ENCODE results near the gene PLA2G4B. TPM values are rescaled to one million over a fixed set of nuclear protein-coding genes. Genes with fewer than 3 reads are reported as not detected.

Gene PLA2G4B
- total RNA-seq, 1 donor from 2014 or later, result 6.7 TPM

DNA sequence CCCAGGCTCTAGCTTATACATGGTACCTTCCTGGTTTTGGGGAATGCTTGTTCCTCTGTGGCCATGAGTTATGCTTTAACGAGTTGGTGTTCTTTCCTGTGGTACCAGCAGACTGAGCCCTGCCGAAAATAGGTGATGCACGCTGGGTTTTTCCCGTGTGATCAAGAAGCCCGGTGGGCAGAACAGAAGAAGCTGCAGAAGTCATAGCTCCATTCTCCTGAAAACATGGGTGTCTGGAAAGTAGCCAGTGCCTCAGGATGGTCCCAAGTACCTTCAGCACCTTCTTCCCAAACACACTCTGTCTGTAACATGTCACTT, 39.2 kb upstream of the PLA2G4B start:
- Mint-ChIP-seq H3K4me3 (no peak overlapping the region), H3K4me1 (ENCODE audit: low read depth) (peaks cover 31% of the 10 kb centered on the region), H3K27me3 (ENCODE audit: insufficient read depth) (no peaks in the 10 kb centered on the region), H3K9me3 (no peaks in the 10 kb centered on the region), H3K27ac (peak overlapping the region; percentile 18), H3K36me3 (ENCODE audit: low read depth) (no peaks in the 10 kb centered on the region)
- intact Hi-C loops (cut with micrococcal nuclease), result no loop called here
- no peak for DNase-seq (ENCODE audit: low spot score)

DNA sequence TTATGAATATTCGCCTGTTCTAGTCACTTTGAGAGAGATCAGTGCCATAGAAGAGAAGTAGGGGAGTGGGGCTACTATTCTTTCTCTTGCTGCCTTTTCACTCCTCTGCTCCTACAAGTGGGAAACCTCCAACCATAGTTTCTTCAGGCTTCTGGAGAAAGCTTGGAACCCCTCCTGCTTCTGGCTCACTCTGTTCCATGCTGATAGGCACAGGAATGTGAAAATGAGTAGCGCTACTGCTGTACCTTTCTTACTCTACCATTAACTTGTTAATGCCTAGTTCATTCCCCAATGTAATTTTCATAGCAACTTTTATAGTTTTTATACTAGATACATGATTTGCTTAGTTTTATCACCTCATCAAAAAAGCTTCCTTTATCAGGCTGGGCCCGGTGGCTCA, 37.5 kb upstream of the PLA2G4B start:
- no peaks in the 10 kb centered on the region for H3K27me3 Mint-ChIP-seq (ENCODE audit: insufficient read depth)
- intact Hi-C loops (cut with micrococcal nuclease), result no loop called here
- no peaks in the 10 kb centered on the region for H3K9me3 Mint-ChIP-seq
- no peaks in the 10 kb centered on the region for H3K36me3 Mint-ChIP-seq (ENCODE audit: low read depth)
- no peak overlapping the region for H3K27ac Mint-ChIP-seq
- no peak overlapping the region for H3K4me3 Mint-ChIP-seq
- peaks cover 30% of the 10 kb centered on the region for H3K4me1 Mint-ChIP-seq (ENCODE audit: low read depth)
- no peak for DNase-seq (ENCODE audit: low spot score)

DNA sequence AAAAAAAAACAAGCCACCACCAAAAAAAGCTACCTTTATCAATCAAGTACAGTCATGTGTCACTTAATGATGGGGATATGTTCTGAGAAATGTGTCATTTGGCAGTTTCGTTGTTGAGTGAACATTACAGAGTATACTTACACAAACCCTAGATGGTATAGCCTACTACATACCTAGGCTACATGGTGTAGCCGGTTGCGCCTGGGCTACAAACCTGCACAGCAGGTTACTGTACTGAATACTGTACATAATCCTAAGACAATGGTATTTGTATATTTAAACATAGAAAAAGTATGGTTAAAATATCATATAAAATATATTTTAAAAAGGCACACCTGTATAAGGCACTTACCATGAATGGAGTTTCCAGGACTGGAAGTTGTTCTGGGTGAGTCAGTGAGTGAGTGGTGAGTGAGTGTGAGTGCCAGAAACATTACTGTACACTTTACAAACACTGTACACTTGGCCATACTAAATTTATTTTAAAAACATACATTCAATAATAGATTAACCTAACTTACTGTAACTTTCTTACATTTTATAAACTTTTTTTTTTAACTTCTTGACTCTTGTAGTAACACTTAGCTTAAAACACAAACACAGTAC, 36.7 kb upstream of the PLA2G4B start:
- no peaks in the 10 kb centered on the region for H3K36me3 Mint-ChIP-seq (ENCODE audit: low read depth)
- no peaks in the 10 kb centered on the region for H3K27me3 Mint-ChIP-seq (ENCODE audit: insufficient read depth)
- no peak overlapping the region for H3K4me3 Mint-ChIP-seq
- DNase-seq (ENCODE audit: low spot score), result no peak
- H3K27ac Mint-ChIP-seq, result no peak overlapping the region
- H3K9me3 Mint-ChIP-seq, result no peaks in the 10 kb centered on the region
- intact Hi-C loops (cut with micrococcal nuclease), result no loop called here
- peaks cover 27% of the 10 kb centered on the region for H3K4me1 Mint-ChIP-seq (ENCODE audit: low read depth)

DNA sequence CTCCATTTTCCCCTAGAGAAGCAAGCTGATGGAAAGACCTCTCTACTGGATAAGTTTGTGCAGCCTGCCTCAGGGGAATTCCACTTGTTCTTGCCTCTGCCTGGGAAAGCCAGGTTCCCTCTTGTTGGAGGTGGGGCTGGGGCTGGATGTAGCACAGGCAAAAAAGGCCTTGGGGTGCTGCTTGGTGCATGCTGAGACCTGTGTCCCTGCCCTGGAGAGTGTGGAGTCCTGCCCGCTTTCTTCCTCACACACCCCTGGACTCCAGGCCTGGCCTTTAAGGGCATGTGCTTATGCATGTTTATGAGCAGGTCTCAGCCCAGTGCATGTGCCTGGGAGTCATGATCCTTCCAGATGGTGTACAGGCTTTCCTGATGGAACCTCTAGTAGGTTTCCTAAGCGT, 34.3 kb upstream of the PLA2G4B start:
- H3K4me3 Mint-ChIP-seq, result no peak overlapping the region
- H3K27ac Mint-ChIP-seq, result no peak overlapping the region
- intact Hi-C loops (cut with micrococcal nuclease), result no loop called here
- DNase-seq (ENCODE audit: low spot score), result no peak
- peaks cover 17% of the 10 kb centered on the region for H3K4me1 Mint-ChIP-seq (ENCODE audit: low read depth)
- no peaks in the 10 kb centered on the region for H3K36me3 Mint-ChIP-seq (ENCODE audit: low read depth)
- no peaks in the 10 kb centered on the region for H3K27me3 Mint-ChIP-seq (ENCODE audit: insufficient read depth)
- no peaks in the 10 kb centered on the region for H3K9me3 Mint-ChIP-seq

DNA sequence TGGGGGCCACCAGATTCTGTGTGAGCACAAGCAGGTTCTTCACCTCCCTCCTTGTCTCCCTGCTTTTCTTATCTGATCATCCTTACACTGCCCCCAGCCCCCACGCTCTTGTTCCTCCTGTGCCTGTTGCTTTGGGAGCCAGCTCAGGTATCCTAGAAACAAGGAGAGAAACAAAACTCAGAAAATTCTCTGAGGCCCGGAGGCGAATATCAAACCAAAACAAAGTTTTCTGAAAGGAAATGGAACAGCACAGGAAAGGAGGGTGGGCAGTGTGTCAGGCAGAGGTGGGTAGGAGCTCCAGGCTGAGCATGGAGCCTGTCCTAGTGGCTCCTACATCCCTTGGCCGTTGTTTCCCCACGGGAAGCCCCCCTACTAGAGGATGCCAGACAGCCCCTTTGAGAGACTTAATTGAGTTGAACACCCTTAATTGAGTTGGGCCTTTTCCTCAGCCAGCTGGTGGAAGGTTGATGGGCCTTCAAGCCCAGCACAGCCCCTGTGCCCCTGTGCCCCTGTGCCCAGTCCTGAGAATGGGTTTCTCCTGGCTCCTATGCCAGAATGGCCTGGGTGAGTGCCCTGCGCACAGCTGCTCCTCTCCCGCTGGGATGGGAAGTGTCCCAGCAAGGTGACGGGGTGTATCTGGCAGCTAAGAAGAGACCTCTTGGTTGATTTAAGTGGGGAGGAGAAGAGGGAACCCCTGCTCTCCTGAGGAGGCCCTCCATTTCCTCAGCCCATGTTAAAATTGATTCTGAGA, 33.6 kb upstream of the PLA2G4B start:
- DNase-seq (ENCODE audit: low spot score), result no peak
- H3K27ac Mint-ChIP-seq, result peak overlapping the region; percentile 9
- peaks cover 13% of the 10 kb centered on the region for H3K4me1 Mint-ChIP-seq (ENCODE audit: low read depth)
- no peaks in the 10 kb centered on the region for H3K36me3 Mint-ChIP-seq (ENCODE audit: low read depth)
- H3K9me3 Mint-ChIP-seq, result no peaks in the 10 kb centered on the region
- no peaks in the 10 kb centered on the region for H3K27me3 Mint-ChIP-seq (ENCODE audit: insufficient read depth)
- intact Hi-C loops (cut with micrococcal nuclease), result no loop called here
- H3K4me3 Mint-ChIP-seq, result no peak overlapping the region

DNA sequence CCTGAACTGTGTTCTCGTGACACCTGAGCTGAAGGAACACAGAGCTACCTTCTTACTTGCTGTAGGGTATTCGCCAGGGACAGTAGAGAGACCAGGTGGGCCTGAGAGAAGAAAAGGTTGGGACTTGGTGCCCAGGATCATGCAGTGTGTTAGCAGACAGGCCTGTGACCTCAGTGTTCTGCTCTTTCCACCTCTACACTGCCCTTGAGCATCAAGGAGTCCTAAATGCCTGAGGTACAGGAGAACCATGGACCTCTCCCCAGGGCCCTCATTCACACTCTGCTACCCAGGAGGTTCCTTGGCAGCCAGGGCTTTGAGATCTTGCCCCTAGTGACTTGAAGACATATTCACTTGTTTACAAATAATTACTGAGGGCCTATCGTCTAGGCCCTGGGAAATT, 32.9 kb upstream of the PLA2G4B start:
- intact Hi-C loops (cut with micrococcal nuclease), result no loop called here
- DNase-seq (ENCODE audit: low spot score), result no peak
- Mint-ChIP-seq H3K36me3 (ENCODE audit: low read depth) (no peaks in the 10 kb centered on the region), H3K27ac (no peak overlapping the region), H3K4me1 (ENCODE audit: low read depth) (peaks cover 19% of the 10 kb centered on the region), H3K27me3 (ENCODE audit: insufficient read depth) (no peaks in the 10 kb centered on the region), H3K9me3 (no peaks in the 10 kb centered on the region), H3K4me3 (no peak overlapping the region)

DNA sequence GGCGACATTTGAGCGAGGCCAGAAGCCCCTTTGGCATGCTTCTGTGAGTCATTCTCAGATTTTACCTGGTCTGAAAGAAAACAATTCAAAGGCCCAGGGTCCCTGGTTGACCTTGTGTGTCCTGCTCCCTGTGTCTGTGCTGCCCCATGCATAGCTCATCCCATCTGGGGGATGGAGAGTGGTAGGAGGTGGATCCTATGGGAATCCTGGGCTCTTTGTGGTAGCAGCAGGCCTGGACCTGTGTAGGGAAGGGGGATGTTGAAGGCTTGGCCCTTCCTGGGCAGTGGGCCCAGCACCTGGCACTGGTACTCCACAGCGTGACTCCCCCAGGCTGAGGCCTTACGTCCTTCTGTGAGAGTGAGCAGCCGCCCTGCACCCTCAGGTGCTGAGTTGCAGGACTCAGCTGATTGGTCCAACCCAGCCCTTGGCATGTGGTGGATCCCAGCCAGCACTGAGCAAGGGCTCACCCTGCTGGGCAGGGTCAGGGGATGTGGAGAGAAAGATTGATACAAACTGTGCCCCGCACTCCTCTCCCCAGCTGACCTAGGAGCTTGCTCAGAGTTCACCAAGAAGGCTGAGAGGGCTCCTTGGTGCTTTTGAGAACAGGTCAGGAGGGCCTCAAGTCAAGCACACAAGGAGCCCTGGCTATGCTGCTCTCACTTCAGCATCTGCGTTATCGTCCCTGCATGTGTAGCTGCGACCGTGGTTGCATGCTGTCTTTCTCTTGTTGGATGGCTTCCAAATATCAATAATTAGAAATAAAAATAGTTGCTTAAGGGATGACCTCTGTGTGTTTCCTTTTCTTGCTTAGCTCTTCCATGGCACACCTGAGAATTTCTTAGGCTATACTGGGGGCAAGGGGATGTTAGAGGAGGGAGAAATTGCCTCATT, 32.1 kb upstream of the PLA2G4B start:
- no peak overlapping the region for H3K27ac Mint-ChIP-seq
- DNase-seq (ENCODE audit: low spot score), result no peak

DNA sequence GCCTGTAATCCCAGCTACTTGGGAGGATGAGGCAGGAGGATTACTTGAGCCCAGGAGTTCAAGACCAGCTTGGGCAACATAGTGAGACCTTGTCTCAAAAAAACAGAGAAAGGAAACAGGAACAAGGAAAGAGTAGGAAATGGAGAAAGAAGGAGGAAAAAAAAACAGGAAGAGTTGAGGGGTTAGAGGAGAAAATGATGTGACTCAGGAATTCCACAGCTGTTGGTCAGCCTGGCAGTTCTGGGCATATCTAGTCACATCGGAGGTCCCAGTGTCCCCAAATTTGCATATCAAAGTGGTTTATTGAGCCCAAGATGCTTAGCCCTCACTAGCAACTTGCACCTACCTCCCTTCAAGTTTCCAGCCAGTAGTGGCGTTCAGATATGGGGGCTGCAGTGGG, 29.5 kb upstream of the PLA2G4B start:
- DNase-seq (ENCODE audit: low spot score), result no peak
- intact Hi-C loops (cut with micrococcal nuclease), result no loop called here
- H3K36me3 Mint-ChIP-seq (ENCODE audit: low read depth), result no peaks in the 10 kb centered on the region
- H3K4me3 Mint-ChIP-seq, result no peak overlapping the region
- H3K27me3 Mint-ChIP-seq (ENCODE audit: insufficient read depth), result no peaks in the 10 kb centered on the region
- peaks cover 33% of the 10 kb centered on the region for H3K4me1 Mint-ChIP-seq (ENCODE audit: low read depth)
- no peak overlapping the region for H3K27ac Mint-ChIP-seq
- no peaks in the 10 kb centered on the region for H3K9me3 Mint-ChIP-seq

More for the DNA sequence above, 32.1 kb upstream of the PLA2G4B start:
- H3K4me1 Mint-ChIP-seq (ENCODE audit: low read depth), result peaks cover 27% of the 10 kb centered on the region
- intact Hi-C loops (cut with micrococcal nuclease), result no loop called here
- H3K4me3 Mint-ChIP-seq, result no peak overlapping the region
- H3K9me3 Mint-ChIP-seq, result no peaks in the 10 kb centered on the region
- H3K27me3 Mint-ChIP-seq (ENCODE audit: insufficient read depth), result no peaks in the 10 kb centered on the region
- H3K36me3 Mint-ChIP-seq (ENCODE audit: low read depth), result no peaks in the 10 kb centered on the region

DNA sequence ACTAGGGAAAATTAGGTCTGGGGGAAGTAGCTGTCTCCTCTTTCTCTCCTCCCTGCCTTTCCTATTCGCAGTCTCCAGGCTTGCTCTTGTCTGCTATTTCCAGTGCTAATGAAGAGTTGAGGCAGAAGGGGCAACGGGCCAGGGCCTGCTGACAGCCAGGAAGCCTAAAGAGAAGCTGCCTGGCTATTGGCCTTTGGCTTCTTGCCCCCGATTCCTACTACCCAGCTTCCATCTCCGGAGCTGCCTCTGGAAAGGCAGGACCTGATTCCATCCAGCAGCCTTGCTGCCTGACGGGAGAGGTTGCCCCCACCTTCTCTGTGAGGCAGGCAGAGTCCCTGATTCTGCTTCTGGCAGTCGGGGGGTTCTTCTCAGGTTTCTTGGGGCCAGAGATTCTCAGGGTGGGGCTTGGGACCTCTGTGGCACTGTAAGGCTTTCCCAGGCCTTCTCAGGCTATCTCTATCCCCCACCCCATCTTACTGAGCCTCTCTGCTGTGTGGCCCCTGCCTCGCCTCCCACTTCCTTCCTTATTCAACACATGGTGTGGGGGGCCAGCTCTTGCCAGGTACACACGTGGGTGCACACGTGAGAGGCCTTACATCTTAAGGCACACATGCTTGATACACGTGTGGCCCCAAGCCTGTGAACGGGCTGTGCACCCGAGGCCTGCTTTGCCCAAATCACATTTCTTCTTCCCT, 29.0 kb upstream of the PLA2G4B start:
- Mint-ChIP-seq H3K9me3 (no peaks in the 10 kb centered on the region), H3K4me1 (ENCODE audit: low read depth) (peaks cover 28% of the 10 kb centered on the region), H3K36me3 (ENCODE audit: low read depth) (no peaks in the 10 kb centered on the region), H3K4me3 (no peak overlapping the region), H3K27me3 (ENCODE audit: insufficient read depth) (no peaks in the 10 kb centered on the region), H3K27ac (no peak overlapping the region)
- intact Hi-C loops (cut with micrococcal nuclease), result loop anchor here (2.0 to 5.0 kb wide), 2 partner anchors 19 to 267 kb away; partner anchors contain the start of gene RPAP1
- no peak for DNase-seq (ENCODE audit: low spot score)

DNA sequence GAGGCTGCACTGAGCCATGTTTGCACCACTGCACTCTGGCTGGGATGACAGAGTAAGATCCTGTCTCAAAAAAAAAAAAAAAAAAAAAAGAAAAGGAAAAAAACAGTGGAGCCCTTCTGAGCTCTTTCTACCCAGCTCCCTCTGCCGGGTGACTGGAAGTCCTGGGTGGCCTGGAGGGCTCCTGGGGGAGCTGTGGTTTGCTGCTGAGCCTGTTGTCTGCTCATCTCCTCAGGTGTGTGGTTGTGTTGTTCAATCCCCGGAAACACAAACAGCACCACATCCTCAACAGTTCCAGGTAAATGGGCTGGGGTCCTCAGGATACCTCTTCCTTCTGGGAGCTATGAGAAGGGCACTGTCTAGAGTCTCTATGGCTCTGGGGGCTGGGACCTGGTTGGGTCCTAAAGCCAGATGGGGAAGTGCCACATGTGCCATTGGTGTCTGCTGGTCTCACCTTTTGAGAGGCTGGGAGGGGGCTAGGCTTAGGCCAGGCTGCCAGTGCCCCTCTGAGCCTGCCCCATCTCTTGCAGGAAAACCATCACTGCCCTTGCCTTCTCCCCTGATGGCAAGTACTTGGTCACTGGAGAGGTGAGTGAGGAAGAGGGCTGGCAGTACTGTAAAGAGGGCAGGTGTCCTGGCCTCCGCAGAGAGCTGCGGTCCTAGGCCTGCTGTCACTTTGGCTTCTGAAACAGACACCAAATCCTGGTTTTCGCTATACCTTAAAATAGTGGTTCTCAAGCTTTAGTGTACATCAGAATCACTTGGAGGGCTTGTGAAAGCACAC, 27.8 kb upstream of the PLA2G4B start:
- peaks cover 24% of the 10 kb centered on the region for H3K4me1 Mint-ChIP-seq (ENCODE audit: low read depth)
- H3K9me3 Mint-ChIP-seq, result no peaks in the 10 kb centered on the region
- intact Hi-C loops (cut with micrococcal nuclease), result loop anchor here (1.0 to 5.0 kb wide), 9 partner anchors 17 to 345 kb away; partner anchors contain the start of genes JMJD7, MAPKBP1 and RPAP1
- no peak for DNase-seq (ENCODE audit: low spot score)
- H3K36me3 Mint-ChIP-seq (ENCODE audit: low read depth), result peaks cover 2% of the 10 kb centered on the region
- no peaks in the 10 kb centered on the region for H3K27me3 Mint-ChIP-seq (ENCODE audit: insufficient read depth)
- H3K27ac Mint-ChIP-seq, result no peak overlapping the region
- peak overlapping the region; percentile 6 for H3K4me3 Mint-ChIP-seq

DNA sequence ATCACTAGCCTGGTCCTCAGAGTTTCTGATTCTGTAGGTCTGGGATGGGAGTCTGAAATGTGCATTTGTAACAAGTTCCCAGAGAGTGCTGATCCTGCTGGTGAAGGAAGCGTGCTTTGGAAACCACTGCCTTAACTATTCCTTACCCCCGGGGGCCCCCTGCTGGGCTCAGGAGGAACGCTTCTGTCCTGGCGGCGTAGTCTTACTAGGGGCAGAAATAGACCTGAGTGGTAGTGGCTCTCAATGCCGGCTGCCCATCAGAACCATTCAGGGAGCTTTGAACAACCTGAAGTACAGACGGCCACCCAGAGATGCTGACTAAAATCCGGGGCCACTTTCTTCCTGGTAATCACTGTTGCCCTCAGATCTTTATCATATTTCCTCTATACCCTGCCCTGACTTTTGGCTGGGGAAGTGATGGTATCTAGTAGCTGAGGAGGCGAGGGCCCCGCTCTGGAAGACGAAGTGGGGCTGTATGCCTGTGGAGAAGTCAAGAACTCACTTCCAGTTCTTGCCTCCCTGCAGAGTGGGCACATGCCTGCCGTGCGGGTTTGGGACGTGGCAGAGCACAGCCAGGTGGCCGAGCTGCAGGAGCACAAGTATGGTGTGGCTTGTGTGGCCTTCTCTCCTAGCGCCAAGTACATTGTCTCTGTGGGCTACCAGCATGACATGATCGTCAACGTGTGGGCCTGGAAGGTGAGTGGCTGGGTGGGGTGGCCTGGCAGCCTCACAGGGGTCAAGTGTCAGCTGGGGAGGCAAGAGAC, 27.0 kb upstream of the PLA2G4B start:
- Mint-ChIP-seq H3K4me1 (ENCODE audit: low read depth) (peaks cover 24% of the 10 kb centered on the region), H3K27me3 (ENCODE audit: insufficient read depth) (no peaks in the 10 kb centered on the region), H3K9me3 (no peaks in the 10 kb centered on the region), H3K36me3 (ENCODE audit: low read depth) (peaks cover 6% of the 10 kb centered on the region), H3K4me3 (no peak overlapping the region), H3K27ac (no peak overlapping the region)
- intact Hi-C loops (cut with micrococcal nuclease), result loop anchor here (1.0 to 5.0 kb wide), 9 partner anchors 17 to 345 kb away; partner anchors contain the start of genes JMJD7, MAPKBP1 and RPAP1
- peak; percentile 61 for DNase-seq (ENCODE audit: low spot score)
